Measurements from ENCODE around the gene C16orf78. TPM values are rescaled to one million over a fixed set of nuclear protein-coding genes. Genes with fewer than 3 reads are reported as not detected.

C16orf78 gene
- total RNA-seq, 4 donors from 2014 or later: not detected

DNA sequence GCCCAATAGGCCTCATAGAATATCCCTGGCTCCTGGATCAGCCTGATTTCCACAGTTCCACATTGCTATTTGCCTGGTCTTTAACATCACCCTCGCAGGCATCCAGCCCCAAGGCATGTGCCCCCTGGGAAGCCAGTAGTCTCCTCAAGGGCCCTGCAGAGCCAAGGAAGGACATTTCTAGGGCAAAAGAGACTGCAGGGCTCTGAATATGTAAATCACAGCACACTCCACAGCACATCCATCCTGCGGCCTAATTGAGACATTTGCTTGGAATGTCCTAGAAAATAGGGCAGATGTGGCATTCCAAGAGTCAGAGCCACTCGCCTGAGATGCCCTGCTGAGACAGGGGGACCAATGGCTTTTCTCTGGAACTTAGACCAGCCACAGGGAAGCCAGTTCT is 11.4 kb upstream of the C16orf78 start:
- H3K4me3 ChIP-seq: no peak overlapping the region
- no peaks in the 10 kb centered on the region for H3K27me3 ChIP-seq
- no peaks in the 10 kb centered on the region for H3K4me1 ChIP-seq
- no peaks in the 10 kb centered on the region for H3K36me3 ChIP-seq
- DNase-seq: no peak
- TF ChIP-seq POLR2A (IDR thresholded peaks at IDR 0.05) (no peak), CTCF (IDR thresholded peaks at IDR 0.05) (no peak)
- no peak overlapping the region for H3K27ac ChIP-seq
- intact Hi-C loops (cut with DNase I; ENCODE audit: low total_unique reads): no loop called here
- no peaks in the 10 kb centered on the region for H3K9me3 ChIP-seq

DNA sequence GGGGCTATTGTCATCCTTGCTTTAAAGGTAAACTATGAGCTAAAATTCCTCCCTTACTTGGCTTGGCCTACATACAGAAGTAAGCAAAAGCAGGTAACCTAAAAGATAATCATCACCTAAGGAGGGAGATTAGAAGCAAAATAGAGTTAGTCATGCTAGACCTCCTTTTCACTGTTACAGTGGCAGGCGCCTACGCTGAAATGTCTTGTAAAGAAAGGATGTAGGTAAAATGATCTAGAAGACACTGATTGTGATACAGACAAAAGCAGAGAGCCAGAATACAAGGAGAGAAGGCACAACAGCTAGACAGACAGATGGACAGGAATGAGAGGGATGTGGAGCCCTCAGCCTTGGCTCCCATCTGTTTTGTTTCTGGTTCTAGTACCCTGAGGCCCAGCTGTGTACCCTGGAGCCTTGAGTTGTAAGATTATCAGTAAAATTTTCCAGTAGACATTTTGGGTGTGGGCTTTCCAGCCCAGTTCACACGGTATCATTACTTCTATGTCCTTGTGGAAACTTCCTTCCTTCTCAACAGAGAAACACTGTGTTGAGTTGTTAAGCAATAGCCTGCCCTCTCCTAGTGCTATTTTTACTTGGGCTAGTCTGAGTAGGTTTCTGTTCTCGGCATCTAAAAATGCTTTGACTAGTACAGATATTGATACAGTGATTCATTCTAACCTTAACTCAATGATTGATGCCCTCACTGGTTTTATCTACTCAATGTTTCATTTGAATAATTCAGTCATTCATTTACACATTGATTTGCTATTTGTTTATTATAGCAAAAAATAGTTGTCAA is 7.7 kb upstream of the C16orf78 start:
- Histone ChIP-seq H3K4me3 (no peak overlapping the region), H3K4me1 (no peaks in the 10 kb centered on the region), H3K36me3 (no peaks in the 10 kb centered on the region), H3K27ac (no peak overlapping the region), H3K9me3 (no peaks in the 10 kb centered on the region), H3K27me3 (no peaks in the 10 kb centered on the region)
- no peak for DNase-seq
- intact Hi-C loops (cut with DNase I; ENCODE audit: low total_unique reads): no loop called here
- TF ChIP-seq CTCF (IDR thresholded peaks at IDR 0.05) (no peak), POLR2A (IDR thresholded peaks at IDR 0.05) (no peak)

DNA sequence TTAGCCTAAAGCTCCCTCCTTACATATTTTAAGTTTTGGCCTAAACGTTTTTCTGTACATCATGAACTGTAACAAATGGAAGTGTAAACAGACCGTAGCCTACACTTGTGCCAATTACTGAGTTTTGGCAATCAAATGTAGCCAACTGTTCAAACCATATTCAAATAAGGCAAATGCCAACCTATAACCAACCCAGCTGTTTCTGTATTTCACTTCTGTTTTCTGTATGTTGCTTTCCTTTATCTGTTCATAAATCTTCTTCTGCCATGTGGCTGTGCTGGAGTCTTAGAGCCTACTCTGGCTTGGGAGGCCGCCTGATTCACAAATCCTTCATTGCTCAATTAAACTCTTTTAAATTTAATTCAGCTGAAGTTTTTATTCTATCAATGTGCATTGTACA is 6.9 kb upstream of the C16orf78 start:
- Histone ChIP-seq H3K36me3 (no peaks in the 10 kb centered on the region), H3K9me3 (no peaks in the 10 kb centered on the region), H3K27ac (no peak overlapping the region), H3K4me3 (no peak overlapping the region), H3K4me1 (no peaks in the 10 kb centered on the region), H3K27me3 (no peaks in the 10 kb centered on the region)
- DNase-seq: no peak
- TF ChIP-seq CTCF (IDR thresholded peaks at IDR 0.05) (no peak), POLR2A (IDR thresholded peaks at IDR 0.05) (no peak)
- intact Hi-C loops (cut with DNase I; ENCODE audit: low total_unique reads): no loop called here

DNA sequence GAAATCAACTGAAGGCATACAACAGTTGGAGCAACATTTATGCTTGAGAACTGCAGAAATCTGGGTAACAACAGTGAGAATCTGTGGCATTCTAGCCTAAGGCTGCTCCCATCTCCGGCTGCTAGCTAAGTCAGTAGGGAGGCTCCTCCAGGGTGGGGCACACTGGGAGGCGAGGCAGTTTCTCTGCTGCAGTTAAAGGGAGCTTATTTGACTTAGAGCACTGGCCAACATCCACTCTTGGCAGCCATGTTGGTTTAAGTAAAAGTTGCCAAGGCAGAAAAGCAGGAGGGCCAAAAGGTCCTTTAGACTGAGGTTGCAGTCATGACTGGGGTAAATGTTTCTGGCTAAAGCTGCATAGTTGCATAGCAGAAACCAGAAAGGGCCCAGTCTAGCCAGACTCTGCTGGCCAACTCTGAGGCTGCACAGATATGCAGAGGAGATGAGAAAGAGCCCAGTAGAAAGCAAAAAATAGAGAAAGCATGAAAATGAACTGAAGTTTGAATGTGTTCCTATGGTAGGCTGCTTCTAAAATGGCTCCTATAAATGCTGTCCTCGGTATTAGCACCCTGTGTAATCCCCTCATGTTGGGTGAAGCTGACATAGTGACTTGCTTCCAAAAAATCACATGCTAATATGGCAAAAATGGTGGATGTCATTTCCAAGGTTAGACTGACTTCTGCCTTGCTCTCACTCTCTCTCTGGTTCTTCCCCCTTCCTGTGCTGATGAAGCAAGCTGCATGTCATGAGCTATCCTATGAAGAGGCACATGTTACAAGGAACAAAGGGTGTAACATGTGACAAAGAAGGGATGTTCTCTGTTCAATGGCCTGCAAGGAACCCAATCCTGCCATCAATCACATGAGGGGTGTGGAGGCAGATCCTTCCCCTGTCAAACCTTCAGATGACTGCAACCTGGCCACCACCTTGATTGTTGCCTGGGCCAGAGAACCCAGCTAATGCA is 3.7 kb upstream of the C16orf78 start:
- Histone ChIP-seq H3K36me3 (no peaks in the 10 kb centered on the region), H3K4me3 (no peak overlapping the region), H3K4me1 (no peaks in the 10 kb centered on the region), H3K27ac (no peak overlapping the region), H3K9me3 (no peaks in the 10 kb centered on the region), H3K27me3 (no peaks in the 10 kb centered on the region)
- DNase-seq: no peak
- TF ChIP-seq POLR2A (IDR thresholded peaks at IDR 0.05) (no peak), CTCF (IDR thresholded peaks at IDR 0.05) (no peak)
- intact Hi-C loops (cut with DNase I; ENCODE audit: low total_unique reads): no loop called here

- H3K36me3 ChIP-seq: no peaks in the 10 kb centered on the region
- H3K4me3 ChIP-seq: no peak overlapping the region
- no peaks in the 10 kb centered on the region for H3K4me1 ChIP-seq
- no peaks in the 10 kb centered on the region for H3K9me3 ChIP-seq
- no peaks in the 10 kb centered on the region for H3K27me3 ChIP-seq
- no peak overlapping the region for H3K27ac ChIP-seq
- TF ChIP-seq CTCF (IDR thresholded peaks at IDR 0.05): no peak
- no peak for TF ChIP-seq POLR2A (IDR thresholded peaks at IDR 0.05)
- intact Hi-C loops (cut with DNase I; ENCODE audit: low total_unique reads): no loop called here
- DNase-seq: no peak
Observed at GRCh38 chr16:49376206-49376605, 2.6 kb downstream of the C16orf78 start.
